ENCODE measurements around the gene AGPAT3.

- TF ChIP-seq, protein P1, sequence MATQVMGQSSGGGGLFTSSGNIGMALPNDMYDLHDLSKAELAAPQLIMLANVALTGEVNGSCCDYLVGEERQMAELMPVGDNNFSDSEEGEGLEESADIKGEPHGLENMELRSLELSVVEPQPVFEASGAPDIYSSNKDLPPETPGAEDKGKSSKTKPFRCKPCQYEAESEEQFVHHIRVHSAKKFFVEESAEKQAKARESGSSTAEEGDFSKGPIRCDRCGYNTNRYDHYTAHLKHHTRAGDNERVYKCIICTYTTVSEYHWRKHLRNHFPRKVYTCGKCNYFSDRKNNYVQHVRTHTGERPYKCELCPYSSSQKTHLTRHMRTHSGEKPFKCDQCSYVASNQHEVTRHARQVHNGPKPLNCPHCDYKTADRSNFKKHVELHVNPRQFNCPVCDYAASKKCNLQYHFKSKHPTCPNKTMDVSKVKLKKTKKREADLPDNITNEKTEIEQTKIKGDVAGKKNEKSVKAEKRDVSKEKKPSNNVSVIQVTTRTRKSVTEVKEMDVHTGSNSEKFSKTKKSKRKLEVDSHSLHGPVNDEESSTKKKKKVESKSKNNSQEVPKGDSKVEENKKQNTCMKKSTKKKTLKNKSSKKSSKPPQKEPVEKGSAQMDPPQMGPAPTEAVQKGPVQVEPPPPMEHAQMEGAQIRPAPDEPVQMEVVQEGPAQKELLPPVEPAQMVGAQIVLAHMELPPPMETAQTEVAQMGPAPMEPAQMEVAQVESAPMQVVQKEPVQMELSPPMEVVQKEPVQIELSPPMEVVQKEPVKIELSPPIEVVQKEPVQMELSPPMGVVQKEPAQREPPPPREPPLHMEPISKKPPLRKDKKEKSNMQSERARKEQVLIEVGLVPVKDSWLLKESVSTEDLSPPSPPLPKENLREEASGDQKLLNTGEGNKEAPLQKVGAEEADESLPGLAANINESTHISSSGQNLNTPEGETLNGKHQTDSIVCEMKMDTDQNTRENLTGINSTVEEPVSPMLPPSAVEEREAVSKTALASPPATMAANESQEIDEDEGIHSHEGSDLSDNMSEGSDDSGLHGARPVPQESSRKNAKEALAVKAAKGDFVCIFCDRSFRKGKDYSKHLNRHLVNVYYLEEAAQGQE (tag by site-specific recombination; IDR thresholded peaks at IDR 0.05), result no peak
- no peak for TF ChIP-seq ZBTB8A (tag by site-specific recombination; IDR thresholded peaks at IDR 0.05)
- TF ChIP-seq, protein P2, sequence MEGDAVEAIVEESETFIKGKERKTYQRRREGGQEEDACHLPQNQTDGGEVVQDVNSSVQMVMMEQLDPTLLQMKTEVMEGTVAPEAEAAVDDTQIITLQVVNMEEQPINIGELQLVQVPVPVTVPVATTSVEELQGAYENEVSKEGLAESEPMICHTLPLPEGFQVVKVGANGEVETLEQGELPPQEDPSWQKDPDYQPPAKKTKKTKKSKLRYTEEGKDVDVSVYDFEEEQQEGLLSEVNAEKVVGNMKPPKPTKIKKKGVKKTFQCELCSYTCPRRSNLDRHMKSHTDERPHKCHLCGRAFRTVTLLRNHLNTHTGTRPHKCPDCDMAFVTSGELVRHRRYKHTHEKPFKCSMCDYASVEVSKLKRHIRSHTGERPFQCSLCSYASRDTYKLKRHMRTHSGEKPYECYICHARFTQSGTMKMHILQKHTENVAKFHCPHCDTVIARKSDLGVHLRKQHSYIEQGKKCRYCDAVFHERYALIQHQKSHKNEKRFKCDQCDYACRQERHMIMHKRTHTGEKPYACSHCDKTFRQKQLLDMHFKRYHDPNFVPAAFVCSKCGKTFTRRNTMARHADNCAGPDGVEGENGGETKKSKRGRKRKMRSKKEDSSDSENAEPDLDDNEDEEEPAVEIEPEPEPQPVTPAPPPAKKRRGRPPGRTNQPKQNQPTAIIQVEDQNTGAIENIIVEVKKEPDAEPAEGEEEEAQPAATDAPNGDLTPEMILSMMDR (tag by site-specific recombination; IDR thresholded peaks at IDR 0.05), result no peak
- no peak for TF ChIP-seq ZNF146 (tag by site-specific recombination; IDR thresholded peaks at IDR 0.05)
- no peak for TF ChIP-seq ZBTB1 (tag by site-specific recombination; IDR thresholded peaks at IDR 0.05)
- no peak for TF ChIP-seq ZFP3 (tag by site-specific recombination; IDR thresholded peaks at IDR 0.05; ENCODE audit: low read depth)
- no peak for TF ChIP-seq ZBTB21 (tag by site-specific recombination; IDR thresholded peaks at IDR 0.05)
- no peak for TF ChIP-seq ZNF610 (tag by site-specific recombination; IDR thresholded peaks at IDR 0.05; ENCODE audit: borderline replicate concordance)
- TF ChIP-seq ZNF23 (tag by site-specific recombination; IDR thresholded peaks at IDR 0.05; ENCODE audit: borderline replicate concordance), result no peak
- TF ChIP-seq ZNF202 (tag by site-specific recombination; IDR thresholded peaks at IDR 0.05; ENCODE audit: borderline replicate concordance), result no peak
- TF ChIP-seq, protein P3, sequence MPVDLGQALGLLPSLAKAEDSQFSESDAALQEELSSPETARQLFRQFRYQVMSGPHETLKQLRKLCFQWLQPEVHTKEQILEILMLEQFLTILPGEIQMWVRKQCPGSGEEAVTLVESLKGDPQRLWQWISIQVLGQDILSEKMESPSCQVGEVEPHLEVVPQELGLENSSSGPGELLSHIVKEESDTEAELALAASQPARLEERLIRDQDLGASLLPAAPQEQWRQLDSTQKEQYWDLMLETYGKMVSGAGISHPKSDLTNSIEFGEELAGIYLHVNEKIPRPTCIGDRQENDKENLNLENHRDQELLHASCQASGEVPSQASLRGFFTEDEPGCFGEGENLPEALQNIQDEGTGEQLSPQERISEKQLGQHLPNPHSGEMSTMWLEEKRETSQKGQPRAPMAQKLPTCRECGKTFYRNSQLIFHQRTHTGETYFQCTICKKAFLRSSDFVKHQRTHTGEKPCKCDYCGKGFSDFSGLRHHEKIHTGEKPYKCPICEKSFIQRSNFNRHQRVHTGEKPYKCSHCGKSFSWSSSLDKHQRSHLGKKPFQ (tag by site-specific recombination; IDR thresholded peaks at IDR 0.05), result no peak
- no peak for TF ChIP-seq ZNF274 (IDR thresholded peaks at IDR 0.05; ENCODE audit: low read length)
- TF ChIP-seq ZNF274 (tag by site-specific recombination; IDR thresholded peaks at IDR 0.05; ENCODE audit: borderline replicate concordance), result no peak
- no peak for TF ChIP-seq ZNF785 (tag by site-specific recombination; IDR thresholded peaks at IDR 0.05)
- no peak for TF ChIP-seq SP2 (tag by site-specific recombination; IDR thresholded peaks at IDR 0.05)
Observed at GRCh38 chr21:43966946-43967512, 102.0 kb downstream of the AGPAT3 start.
